GM21423 (cell line): ENCODE data around the gene CLTC.
"Not testable (repeated sequence)": the region's sequence is repeated elsewhere in the genome, so short reads cannot be mapped to it uniquely, and the experiment has no call there.

Experiments
- ATAC-seq: cut with Tn5 transposase; IDR thresholded peaks from one replicate; pipeline ENCODE4 v1.9.1; 2021; ENCODE audit warnings: mild to moderate bottlenecking, moderate library complexity; ENCODE audit not compliant: unreplicated experiment

Gene CLTC

GRCh38 chr17:59633658-59634359 is 14.1 kb downstream of the CLTC start:
- no peak for ATAC-seq

GRCh38 chr17:59634632-59635541 is 15.2 kb downstream of the CLTC start:
- peak; percentile 71 for ATAC-seq

DNA sequence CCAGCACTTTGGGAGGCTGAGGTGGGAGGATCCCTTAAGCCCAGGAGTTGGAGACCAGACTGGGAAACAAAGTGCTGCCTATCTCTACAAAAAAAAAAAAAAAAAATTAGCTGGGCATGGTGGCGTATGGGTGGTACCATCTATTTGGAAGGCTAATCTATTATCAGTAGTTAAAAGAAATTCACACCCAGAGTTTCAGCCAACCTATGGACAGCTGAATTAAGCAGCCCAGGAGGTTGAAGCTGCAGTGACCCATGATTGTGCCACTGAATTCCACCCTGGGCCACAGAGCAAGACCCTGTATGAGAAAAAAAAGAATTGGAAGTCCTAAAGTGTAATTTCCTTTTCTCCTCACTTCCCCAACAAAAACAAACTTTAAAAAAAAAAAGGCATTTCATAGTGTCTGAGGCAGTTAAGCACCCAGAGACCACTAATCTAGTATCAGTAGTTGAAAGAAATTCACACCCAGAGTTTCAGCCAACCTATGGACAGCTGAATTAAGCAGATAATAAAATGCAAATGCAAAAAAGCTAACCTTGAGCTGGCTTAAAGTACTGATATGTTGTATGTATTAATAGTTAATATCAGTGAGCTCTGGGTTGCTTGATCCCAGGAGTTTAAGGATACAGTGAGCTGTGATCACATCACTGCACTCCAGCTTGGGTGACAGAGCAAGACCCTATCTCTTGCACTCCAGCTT is 18.1 kb downstream of the CLTC start:
- ATAC-seq: no peak

DNA sequence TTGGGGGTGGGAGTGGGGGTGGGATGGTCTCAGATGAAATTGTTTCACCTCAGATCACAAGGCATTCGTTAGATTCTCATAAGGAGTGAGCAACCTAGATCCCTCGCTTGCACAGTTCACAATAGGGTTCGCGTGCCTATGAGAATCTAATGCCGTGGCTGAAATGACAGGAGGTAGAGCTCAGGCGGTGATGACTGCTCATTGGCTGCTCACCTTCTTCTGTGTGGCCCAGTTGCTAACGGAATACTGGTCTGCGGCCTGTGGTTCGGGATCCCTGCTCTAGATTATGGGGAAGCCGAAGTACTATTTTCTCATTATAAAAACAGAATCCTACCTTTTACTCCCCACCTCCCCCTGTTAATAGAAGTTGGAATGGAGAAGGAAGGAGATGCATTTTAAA is 18.9 kb downstream of the CLTC start:
- ATAC-seq: no peak

DNA sequence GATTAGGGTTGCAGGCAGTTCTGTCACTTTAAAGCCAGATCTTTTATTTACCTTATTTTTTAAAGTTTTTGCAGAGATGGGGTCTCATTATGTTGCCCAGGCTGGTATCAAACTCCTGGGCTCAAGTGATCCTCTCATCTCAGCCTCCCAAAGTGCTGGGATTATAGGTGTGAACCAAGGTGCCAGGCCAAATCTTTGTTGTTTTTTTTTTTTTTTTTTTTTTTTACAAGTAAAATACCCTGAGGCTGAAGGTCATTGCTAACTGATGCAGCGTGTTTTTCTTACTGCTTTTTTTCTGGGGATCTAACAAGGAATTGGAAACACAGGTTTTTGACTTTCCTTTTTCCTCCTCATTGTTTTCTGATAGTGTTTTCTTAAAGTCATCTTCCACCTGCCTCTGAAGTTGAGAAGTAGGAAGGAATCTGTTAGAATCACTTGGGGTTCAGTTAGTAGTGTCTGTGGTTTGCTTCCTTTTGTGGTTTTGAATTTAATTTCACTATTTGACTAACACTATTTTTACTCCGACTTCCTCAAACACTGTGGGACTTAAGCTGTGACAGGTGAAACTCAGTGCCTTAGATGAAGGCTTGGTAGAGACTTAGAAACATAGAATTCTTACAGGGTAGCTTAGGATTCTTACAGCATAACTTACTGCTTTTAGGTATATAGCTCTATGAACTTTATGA is 22.2 kb downstream of the CLTC start:
- ATAC-seq: peak; percentile 80

DNA sequence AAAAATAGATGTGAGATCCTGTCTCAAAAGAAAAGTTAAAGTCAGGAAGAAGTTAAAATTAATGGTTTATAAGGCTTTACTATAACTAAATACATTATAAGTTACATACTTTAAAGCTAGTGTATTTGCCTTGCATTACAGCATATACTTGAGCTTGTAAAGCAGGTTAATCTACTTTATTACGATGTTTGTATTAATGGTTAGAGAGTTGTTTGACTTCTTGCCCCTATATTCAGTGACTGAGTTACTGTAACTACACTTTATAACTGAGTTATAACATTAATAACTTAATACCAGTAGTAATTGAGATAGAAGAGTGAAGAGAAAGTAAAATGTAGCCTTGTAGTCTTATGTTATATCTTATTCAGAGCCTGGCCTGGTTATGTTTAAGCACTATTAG is 22.9 kb downstream of the CLTC start:
- ATAC-seq: no peak

- no peak for ATAC-seq
Observed at GRCh38 chr17:59643159-59644140, 23.8 kb downstream of the CLTC start.

DNA sequence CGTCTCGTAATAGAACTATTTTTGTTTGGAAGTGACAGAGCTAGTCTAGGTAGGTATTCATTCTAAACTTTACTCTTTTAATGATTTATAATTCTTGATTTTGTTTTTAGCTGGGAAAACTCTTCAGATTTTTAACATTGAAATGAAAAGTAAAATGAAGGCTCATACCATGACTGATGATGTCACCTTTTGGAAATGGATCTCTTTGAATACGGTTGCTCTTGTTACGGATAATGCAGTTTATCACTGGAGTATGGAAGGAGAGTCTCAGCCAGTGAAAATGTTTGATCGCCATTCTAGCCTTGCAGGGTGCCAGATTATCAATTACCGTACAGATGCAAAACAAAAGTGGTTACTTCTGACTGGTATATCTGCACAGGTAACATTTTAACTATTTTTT is 27.6 kb downstream of the CLTC start:
- no peak for ATAC-seq

GRCh38 chr17:59649886-59650285 is 30.2 kb downstream of the CLTC start:
- ATAC-seq: no peak

GRCh38 chr17:59650642-59651041 is 30.9 kb downstream of the CLTC start:
- no peak for ATAC-seq

DNA sequence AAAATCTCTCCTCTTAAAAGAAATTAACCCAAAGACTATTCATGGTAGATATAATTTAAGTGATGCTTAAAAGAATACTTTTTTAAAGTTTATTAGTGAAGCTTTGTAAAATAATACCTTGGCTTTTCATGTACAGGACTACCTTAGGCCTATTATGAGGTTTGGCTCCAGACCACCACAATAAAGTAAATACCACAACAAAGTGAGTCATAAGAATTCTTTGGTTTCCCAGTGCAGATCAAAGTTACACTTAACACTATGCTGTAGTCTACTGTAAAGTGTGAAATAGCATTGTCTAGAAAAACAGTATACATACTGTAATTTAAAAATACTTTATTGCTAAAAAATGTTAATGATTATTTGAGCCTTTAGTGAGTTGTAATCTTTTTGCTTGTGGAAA is 31.7 kb downstream of the CLTC start:
- ATAC-seq: no peak

GRCh38 chr17:59652119-59652518 is 32.4 kb downstream of the CLTC start:
- no peak for ATAC-seq

DNA sequence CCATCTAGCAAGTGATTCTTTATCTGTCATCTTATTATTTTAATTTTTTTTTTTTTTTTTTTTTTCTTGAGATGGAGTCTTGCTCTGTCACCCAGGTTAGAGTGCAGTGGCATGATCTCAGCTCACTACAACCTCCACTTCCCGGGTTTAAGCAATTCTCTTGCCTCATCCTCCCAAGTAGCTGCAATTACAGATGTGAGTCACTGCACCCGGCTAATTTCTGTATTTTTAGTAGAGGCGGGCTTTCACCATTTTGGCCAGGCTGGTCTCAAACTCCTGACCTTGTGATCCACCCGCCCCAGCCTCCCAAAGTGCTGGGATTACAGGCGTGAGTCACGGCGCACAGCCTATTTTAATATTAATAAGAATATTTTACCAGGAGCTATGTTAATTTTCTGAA is 36.9 kb downstream of the CLTC start:
- not testable (repeated sequence) for ATAC-seq

DNA sequence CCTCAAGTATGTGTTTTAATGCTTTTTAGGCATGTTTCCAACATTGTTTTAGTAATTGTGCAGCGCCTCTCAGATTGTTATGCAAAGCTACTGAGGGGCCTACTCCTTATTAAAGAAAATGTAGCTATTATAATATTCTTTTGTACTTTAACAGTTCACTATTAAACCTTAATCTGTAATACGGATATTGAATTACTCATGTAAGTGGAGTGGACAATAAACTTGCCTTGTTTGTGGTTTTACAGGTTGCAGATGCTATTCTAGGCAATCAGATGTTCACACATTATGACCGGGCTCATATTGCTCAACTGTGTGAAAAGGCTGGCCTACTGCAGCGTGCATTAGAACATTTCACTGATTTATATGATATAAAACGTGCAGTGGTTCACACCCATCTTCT is 46.5 kb downstream of the CLTC start:
- ATAC-seq: no peak

GRCh38 chr17:59668816-59669215 is 49.1 kb downstream of the CLTC start:
- ATAC-seq: no peak

- no peak for ATAC-seq
Observed at GRCh38 chr17:59669411-59669810, 49.7 kb downstream of the CLTC start.

GRCh38 chr17:59669944-59670343 is 50.2 kb downstream of the CLTC start:
- ATAC-seq: no peak

DNA sequence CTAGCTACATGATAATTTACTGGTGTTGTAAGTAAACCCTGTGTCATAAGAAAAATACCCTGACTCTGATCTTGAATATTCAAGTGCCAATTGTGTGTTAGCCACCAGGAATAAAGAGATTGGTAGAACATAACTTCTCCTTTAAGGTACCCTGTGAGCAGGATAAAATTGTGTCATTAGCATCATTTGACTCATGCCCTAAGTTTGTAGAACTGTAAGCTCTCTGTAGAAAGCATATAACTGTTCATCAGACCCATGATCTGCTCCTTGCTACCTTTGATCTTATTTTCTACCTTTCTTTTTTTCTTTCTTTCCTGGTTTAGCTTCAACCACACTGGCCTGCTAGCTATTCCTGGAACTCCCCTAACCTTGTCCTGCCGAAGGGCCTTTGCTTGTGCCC is 51.7 kb downstream of the CLTC start:
- ATAC-seq: no peak

- no peak for ATAC-seq
Observed at GRCh38 chr17:59675231-59675630, 55.5 kb downstream of the CLTC start.

- ATAC-seq: no peak
Observed at GRCh38 chr17:59676716-59677115, 57.0 kb downstream of the CLTC start.
